Ascending aorta (tissue), 2 donors: ENCODE measurements around the gene PPIG. TPM values are rescaled to one million over a fixed set of nuclear protein-coding genes. Genes with fewer than 3 reads are reported as not detected.

Source experiments
- DNase-seq, 2 donors: peaks; one replicate each; pipeline ENCODE4 v3.0.0-alpha.2; 2019; ENCODE audit warnings: low spot score in 2 of 2
- H3K27ac ChIP-seq, 2 donors: fragments of 200-600 bp; sonication (generic); one replicate each; pipeline ENCODE4 v1.5.1; 2016 to 2017; ENCODE audit warnings: mild to moderate bottlenecking in 1 of 2
- H3K27me3 ChIP-seq: fragments of 200-600 bp; sonication (generic); one replicate; pipeline ENCODE4 v1.5.1; 2017
- H3K36me3 ChIP-seq, 2 donors: fragments of 200-600 bp; sonication (generic); one replicate each; pipeline ENCODE4 v1.5.1; 2016
- H3K4me1 ChIP-seq, 2 donors: fragments of 200-600 bp; sonication (generic); one replicate each; pipeline ENCODE4 v1.5.1; 2016 to 2017; ENCODE audit warnings: mild to moderate bottlenecking in 1 of 2
- H3K4me3 ChIP-seq, 2 donors: fragments of 200-600 bp; sonication (generic); one replicate each; pipeline ENCODE4 v1.5.1; 2016 to 2017; ENCODE audit warnings: mild to moderate bottlenecking in 1 of 2
- H3K9me3 ChIP-seq, 2 donors: fragments of 200-600 bp; sonication (generic); one replicate each; pipeline ENCODE4 v1.5.1; 2016
- CTCF ChIP-seq, 3 experiments: fragments of 200-600 bp in 2 of 3; fragments of 450-650 bp in 1 of 3; sonication (generic) in 2 of 3; IDR thresholded peaks; one replicate each; pipeline ENCODE4 v1.5.1; 2016 to 2019; ENCODE audit warnings: antibody characterized with exemption in 3 of 3, mild to moderate bottlenecking in 1 of 3, moderate library complexity in 1 of 3
- intact Hi-C: fragments of 100-400 bp; cut with DNase I; formaldehyde crosslinking; loops from one replicate; pipeline ENCODE4 v1.15.1; 2023
- total RNA-seq: library from RNA; depleted of rRNA; stranded (reverse); fragments of >200 nt; gene quantifications from one replicate; pipeline ENCODE4 v1.1.0, GENCODE V29; 2016

PPIG gene
- total RNA-seq, 1 donor from 2014 or later, result 30.2 TPM

GRCh38 chr2:169690958-169691357 is 106.8 kb downstream of the PPIG start:
- no peak overlapping the region for H3K27ac ChIP-seq
- H3K9me3 ChIP-seq, result no peaks in the 10 kb centered on the region
- intact Hi-C loops, result no loop called here
- no peak for DNase-seq
- no peak overlapping the region for H3K4me3 ChIP-seq
- no peaks in the 10 kb centered on the region for H3K27me3 ChIP-seq
- H3K36me3 ChIP-seq, result no peaks in the 10 kb centered on the region
- no peak for TF ChIP-seq CTCF (IDR thresholded peaks at IDR 0.05)
- peaks cover 0 to 4% of the 10 kb centered on the region in 2 donors for H3K4me1 ChIP-seq

Other genes with a start within 250 kb of the PPIG start
- not detected for gene LRP2, start 221.8 kb upstream of the PPIG start, total RNA-seq
- gene BBS5, start 104.9 kb upstream of the PPIG start, total RNA-seq, result 1.5 TPM
- gene KLHL41, start 74.6 kb upstream of the PPIG start, total RNA-seq, result 0.21 TPM
- 5.5 TPM for gene FASTKD1, start 10.5 kb upstream of the PPIG start, total RNA-seq
- gene CFAP210, start 110.1 kb downstream of the PPIG start, total RNA-seq, result not detected
- not detected for gene PHOSPHO2, start 110.1 kb downstream of the PPIG start, total RNA-seq
- 1.9 TPM for gene KLHL23, start 149.5 kb downstream of the PPIG start, total RNA-seq
- 42.6 TPM for gene SSB, start 214.5 kb downstream of the PPIG start, total RNA-seq
- 42.6 TPM for gene METTL5, start 240.6 kb downstream of the PPIG start, total RNA-seq
- 37.7 TPM for gene UBR3, start 243.1 kb downstream of the PPIG start, total RNA-seq